ENCODE measurements around the gene GDF7. TPM values are rescaled to one million over a fixed set of nuclear protein-coding genes. Genes with fewer than 3 reads are reported as not detected.

GDF7 gene
- total and polyA plus RNA-seq, 2 of the 8 experiments (the other 6 are each of a cell fraction or from before 2014, with no cell fraction given), result 0.04 to 0.06 TPM

DNA sequence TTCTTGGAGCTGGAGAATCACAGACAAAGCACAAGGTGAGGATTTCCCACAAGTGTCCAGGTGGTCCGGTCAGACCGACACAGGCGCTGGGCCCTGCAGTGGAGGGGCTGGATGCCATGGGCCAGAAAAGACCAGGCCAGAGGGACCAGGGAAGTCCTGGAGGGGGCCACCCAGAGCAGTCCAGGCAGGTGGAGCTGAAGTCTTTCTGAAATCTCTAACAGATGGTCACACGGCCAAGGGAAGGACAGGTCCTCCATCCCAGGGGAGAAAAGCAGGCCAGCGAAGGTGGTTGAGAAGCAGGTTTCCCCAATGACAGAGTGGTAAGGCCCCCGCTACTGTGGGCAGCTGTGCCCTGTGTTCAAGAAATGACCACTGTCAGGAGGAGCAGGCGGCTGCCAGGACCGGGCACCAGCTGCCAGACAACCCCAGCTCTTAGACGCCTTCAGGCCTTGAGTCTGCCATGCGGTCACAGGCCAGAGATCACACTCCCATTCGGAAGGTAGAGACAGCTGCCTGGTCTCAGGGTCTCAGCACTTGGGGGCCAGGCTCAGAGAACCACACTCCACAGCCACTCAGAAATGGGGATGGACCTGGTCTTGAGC lies 42.0 kb upstream of the GDF7 start:
- POLR2A ChIA-PET (ENCODE audit: partially characterized antibody), result interaction anchor here (0.6 to 1.1 kb wide), 2 partner anchors 10 to 178 kb away, joined by 3 read pairs; partner anchors contain the start of gene RHOB
- Histone ChIP-seq H3K23me2 (ENCODE audit: low read depth, low read length) (no peaks in the 10 kb centered on the region), H4K5ac (ENCODE audit: insufficient read length, low read depth, low read length) (no peak overlapping the region), H3K23ac (ENCODE audit: insufficient read length) (no peak overlapping the region), H3K79me2 (ENCODE audit: control insufficient read depth in 1 of 2, insufficient read depth in 2 of 2, low read length in 2 of 2) (no peaks in the 10 kb centered on the region), H2BK12ac (ENCODE audit: low read depth, low read length) (no peak overlapping the region), H4K91ac (replicated peaks; ENCODE audit: insufficient read length, low read length) (no peak overlapping the region), H2AFZ (ENCODE audit: low read length) (no peak overlapping the region), H3K36me3 (ENCODE audit: control insufficient read depth in 2 of 4, insufficient read depth in 4 of 4, low read length in 3 of 4) (0 out of 8 replicates have a peak, but pooled peaks cover 0 to 2% (median 0%) of the 10 kb centered on the region in 4 experiments), H3K56ac (replicated peaks; ENCODE audit: insufficient read length, low read depth, low read length) (no peak overlapping the region), H2BK15ac (ENCODE audit: low read length) (no peak overlapping the region), H3K4me3 (ENCODE audit: extremely low read depth in 1 of 4, insufficient read depth in 2 of 4, low read depth in 3 of 4, low read length in 4 of 4) (no peak overlapping the region), H3K27me3 (replicated peaks in 1 of 4; ENCODE audit: control insufficient read depth in 3 of 4, extremely low read depth in 1 of 4, insufficient read depth in 3 of 4, low read length in 3 of 4) (no peaks in the 10 kb centered on the region), H3K4me1 (replicated peaks in 1 of 4; ENCODE audit: control insufficient read depth in 3 of 4, insufficient read depth in 4 of 4, low read length in 3 of 4) (no peaks in the 10 kb centered on the region), H3K9me3 (ENCODE audit: insufficient read depth in 2 of 2, low read depth in 1 of 2, low read length in 1 of 2) (no peaks in the 10 kb centered on the region), H3K9ac (replicated peaks in 1 of 4; ENCODE audit: extremely low read depth in 1 of 4, low read depth in 3 of 4, low read length in 3 of 4) (no peak overlapping the region), H4K8ac (ENCODE audit: extremely low read depth, insufficient read depth, low read length) (no peak overlapping the region), H3K4me2 (ENCODE audit: insufficient read depth in 1 of 2, low read depth in 2 of 2, low read length in 2 of 2) (no peak overlapping the region), H2BK120ac (replicated peaks; ENCODE audit: low read depth, low read length) (no peak overlapping the region), H2AK5ac (ENCODE audit: low read depth, low read length) (no peak overlapping the region), H3K18ac (ENCODE audit: extremely low read depth, low read length) (no peak overlapping the region), H2BK20ac (ENCODE audit: low read length) (no peak overlapping the region), H3K27ac (ENCODE audit: low read depth, low read length) (no peak overlapping the region), H2BK5ac (ENCODE audit: low read depth, low read length) (no peak overlapping the region), H3K14ac (ENCODE audit: insufficient read length) (no peak overlapping the region), H3K79me1 (ENCODE audit: low read depth, low read length) (peaks cover 3% of the 10 kb centered on the region; the same call in 1 of the 2 replicates), H4K20me1 (replicated peaks in 1 of 2; ENCODE audit: control insufficient read depth in 1 of 2, insufficient read depth in 2 of 2, low read length in 2 of 2) (no peaks in the 10 kb centered on the region), H3K4ac (replicated peaks; ENCODE audit: insufficient read length, low read depth, low read length) (no peak overlapping the region)
- CTCF ChIA-PET (ENCODE audit: partially characterized antibody), result interaction anchor here (0.6 to 4.2 kb wide), 12 partner anchors 10 to 214 kb away, joined by 3 to 24 read pairs (median 6); no protein-coding TSS in a partner anchor
- FAIRE-seq (no peak), DNase-seq (ENCODE audit: low read depth in 1 of 2, low spot score in 2 of 2) (no peak)
- WGBS, 2 experiments (ENCODE audit: extremely low coverage in 1 of 2, insufficient coverage in 1 of 2, insufficient read length in 1 of 2, insufficient replicate concordance in 2 of 2, low coverage in 1 of 2, low lambda C conversion rate in 2 of 2, missing lambda C conversion rate in 1 of 2), result 85% methylated on average over 11 of the region's 11 CpGs; no CpG with 5 or more reads in 1 of the 2 experiments
- TF ChIP-seq MAFK (IDR thresholded peaks at IDR 0.05; ENCODE audit: low read depth, low read length) (no peak), CREB1 (IDR thresholded peaks at IDR 0.05) (no peak), SIX5 (IDR thresholded peaks at IDR 0.05; ENCODE audit: low read depth, low read length) (no peak), POU5F1 (IDR thresholded peaks at IDR 0.05; ENCODE audit: low read depth, low read length) (no peak), KDM1A (IDR thresholded peaks at IDR 0.05; ENCODE audit: borderline replicate concordance, low read length) (no peak)
- TF ChIP-seq, protein P1, sequence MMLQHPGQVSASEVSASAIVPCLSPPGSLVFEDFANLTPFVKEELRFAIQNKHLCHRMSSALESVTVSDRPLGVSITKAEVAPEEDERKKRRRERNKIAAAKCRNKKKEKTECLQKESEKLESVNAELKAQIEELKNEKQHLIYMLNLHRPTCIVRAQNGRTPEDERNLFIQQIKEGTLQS (IDR thresholded peaks at IDR 0.05; ENCODE audit: insufficient read depth, low read depth, low read length), result no peak
- TF ChIP-seq, protein P2, sequence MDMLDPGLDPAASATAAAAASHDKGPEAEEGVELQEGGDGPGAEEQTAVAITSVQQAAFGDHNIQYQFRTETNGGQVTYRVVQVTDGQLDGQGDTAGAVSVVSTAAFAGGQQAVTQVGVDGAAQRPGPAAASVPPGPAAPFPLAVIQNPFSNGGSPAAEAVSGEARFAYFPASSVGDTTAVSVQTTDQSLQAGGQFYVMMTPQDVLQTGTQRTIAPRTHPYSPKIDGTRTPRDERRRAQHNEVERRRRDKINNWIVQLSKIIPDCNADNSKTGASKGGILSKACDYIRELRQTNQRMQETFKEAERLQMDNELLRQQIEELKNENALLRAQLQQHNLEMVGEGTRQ (IDR thresholded peaks at IDR 0.05; ENCODE audit: low read length), result no peak

Measured in H1 (cell line).